Epithelial cell of esophagus (primary cell): ENCODE data around the gene OR6F1.
"Not testable (repeated sequence)": the region's sequence is repeated elsewhere in the genome, so short reads cannot be mapped to it uniquely, and the experiment has no call there.

Experiments
- DNase-seq: peaks from one replicate; pipeline ENCODE4 v3.0.0; 2010; ENCODE audit warnings: low read depth
- H3K4me3 ChIP-seq: 2 replicates; pipeline ENCODE4 v1.5.1; 2011; ENCODE audit warnings: mild to moderate bottlenecking, low read length, control low read depth
- TF ChIP-seq, protein P1 (sequence below): IDR thresholded peaks from 2 replicates; pipeline ENCODE4 v1.5.1; 2011; ENCODE audit warnings: low read depth, mild to moderate bottlenecking, low read length, control low read depth, inconsistent platforms; ENCODE audit not compliant: insufficient read depth; ENCODE audit errors: missing control alignments

OR6F1 gene

DNA sequence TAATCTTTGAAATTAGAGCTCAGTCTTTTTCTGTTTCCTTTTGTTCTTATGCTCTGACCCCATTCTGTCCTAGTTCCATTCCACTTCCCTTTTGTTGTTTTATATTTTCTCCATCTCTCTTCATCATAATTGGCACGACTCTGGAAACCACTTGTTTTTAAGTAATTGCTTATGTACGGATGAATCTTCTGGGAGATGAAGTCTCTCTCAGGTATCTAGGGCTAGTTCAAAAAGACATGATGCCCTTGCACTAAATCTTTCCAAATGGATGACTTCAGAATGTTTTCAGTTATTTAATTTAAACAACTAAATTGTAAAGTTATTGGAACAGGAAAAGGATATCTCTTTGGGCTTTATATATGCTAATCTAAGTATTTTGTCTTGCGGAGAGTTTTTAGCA, at the start of gene OR6F1:
OR6F1 (minus strand) TSS at position 101 of the 400 bp plus-strand sequence. CDS start 3,891 bp downstream, outside the sequence.
- no peak for DNase-seq
- TF ChIP-seq, protein P1, sequence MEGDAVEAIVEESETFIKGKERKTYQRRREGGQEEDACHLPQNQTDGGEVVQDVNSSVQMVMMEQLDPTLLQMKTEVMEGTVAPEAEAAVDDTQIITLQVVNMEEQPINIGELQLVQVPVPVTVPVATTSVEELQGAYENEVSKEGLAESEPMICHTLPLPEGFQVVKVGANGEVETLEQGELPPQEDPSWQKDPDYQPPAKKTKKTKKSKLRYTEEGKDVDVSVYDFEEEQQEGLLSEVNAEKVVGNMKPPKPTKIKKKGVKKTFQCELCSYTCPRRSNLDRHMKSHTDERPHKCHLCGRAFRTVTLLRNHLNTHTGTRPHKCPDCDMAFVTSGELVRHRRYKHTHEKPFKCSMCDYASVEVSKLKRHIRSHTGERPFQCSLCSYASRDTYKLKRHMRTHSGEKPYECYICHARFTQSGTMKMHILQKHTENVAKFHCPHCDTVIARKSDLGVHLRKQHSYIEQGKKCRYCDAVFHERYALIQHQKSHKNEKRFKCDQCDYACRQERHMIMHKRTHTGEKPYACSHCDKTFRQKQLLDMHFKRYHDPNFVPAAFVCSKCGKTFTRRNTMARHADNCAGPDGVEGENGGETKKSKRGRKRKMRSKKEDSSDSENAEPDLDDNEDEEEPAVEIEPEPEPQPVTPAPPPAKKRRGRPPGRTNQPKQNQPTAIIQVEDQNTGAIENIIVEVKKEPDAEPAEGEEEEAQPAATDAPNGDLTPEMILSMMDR, result no peak
- H3K4me3 ChIP-seq, result no peak within 1 kb of the TSS

DNA sequence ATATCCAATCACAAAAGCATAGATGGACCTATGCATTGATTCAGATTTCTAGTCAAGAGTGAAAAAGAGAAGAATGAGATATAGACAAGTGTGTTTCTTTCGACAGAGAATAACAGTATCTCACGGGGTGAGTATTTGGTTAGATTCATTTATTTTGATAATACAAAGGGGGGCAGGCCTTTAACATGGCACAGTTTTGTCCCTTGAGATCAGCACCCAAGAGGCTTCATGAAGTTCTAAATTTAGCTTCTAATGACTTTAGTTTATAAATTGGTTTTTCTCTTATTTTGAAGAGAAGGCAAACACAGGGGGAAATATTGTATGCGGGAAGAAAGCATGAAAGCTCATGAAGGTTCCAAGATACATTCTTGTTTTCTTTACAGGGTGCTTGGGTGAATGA, 44.0 kb upstream of the OR6F1 start, which contains the start of gene OR1C1:
OR1C1 (minus strand) TSS at position 101 of the 400 bp plus-strand sequence. CDS start 2,150 bp downstream, outside the sequence.
- DNase-seq, result no peak
- TF ChIP-seq, protein P1, result no peak
- no peak within 1 kb of the TSS for H3K4me3 ChIP-seq

DNA sequence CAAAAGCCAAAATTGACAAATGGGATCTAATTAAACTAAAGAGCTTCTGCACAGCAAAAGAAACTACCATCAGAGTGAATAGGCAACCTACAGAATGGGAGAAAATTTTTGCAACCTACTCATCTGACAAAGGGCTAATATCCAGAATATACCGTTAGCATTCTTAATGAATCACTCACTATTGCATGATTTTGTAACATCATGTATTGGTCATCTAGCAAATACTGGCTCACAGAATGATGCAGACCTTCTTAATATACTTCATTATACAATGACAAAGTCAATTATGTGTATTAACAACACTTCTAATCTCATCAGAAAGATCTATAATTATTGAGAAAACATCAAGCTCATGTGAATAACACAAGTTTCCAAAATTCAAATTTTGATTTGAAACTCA, 37.9 kb upstream of the OR6F1 start:
- H3K4me3 ChIP-seq, DNase-seq: not testable (repeated sequence)

DNA sequence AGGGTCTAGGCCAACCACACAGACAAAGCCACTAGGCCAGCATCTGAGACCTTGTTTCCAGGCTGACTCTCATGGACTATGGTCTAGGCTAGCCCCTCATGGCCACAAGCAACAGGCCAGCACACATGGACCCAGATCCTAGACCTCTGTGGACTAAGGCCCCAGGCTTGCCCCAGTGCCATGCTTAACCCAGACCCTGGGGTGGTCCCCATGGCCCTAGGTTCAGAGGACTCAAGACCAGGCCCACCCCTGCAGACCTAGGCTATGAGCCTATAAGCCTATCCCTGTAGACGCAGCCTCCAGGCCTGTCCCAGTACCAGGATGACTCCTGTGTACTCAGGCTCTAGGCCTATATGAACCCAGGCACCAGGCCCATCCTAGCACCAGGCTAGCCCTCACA, 33.4 kb upstream of the OR6F1 start:
- TF ChIP-seq, protein P1, result no peak
- no peak for DNase-seq
- H3K4me3 ChIP-seq, result no peak overlapping the region

DNA sequence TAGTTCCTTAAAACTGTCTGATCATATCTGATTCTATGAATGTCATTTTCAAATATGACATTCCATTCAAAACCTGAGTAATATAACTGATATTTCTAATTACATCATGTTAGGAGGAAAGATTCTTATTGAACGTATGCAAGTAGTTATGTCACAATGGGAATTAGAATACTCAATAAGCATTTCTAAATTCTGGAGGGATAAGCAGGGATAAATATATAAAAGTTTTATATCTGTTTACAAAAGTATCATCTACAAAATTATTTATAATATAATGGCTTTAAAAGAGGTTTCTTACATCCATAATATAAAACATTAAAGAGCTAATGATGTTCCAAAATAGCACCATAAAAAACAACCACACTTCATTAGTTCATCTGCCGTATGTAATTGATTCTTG, 31.6 kb upstream of the OR6F1 start, which contains the start of gene OR14A2:
OR14A2 (minus strand) TSS at position 101 of the 400 bp plus-strand sequence.
- no peak for DNase-seq
- H3K4me3 ChIP-seq, result no peak within 1 kb of the TSS

DNA sequence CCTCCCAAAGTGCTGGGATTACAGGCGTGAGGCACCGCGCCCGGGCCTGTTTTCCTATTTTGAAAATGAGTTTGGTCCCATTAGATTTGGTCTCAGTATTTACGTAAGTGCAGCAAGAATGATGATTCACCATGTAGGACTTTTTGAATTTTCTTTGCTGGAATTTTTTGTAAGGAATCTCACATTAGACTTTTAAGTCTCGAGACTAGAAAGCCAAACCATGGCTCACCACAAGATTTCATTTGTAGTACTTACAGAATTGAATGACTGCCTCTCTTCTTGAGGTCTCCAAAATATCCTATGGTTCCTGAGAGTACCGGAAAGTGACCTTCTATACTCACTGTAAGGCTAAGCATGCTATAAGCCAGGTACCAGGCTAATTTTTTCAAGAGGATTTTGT, 31.2 kb upstream of the OR6F1 start:
- DNase-seq, result no peak
- TF ChIP-seq, protein P1, result no peak
- no peak overlapping the region for H3K4me3 ChIP-seq

More for the DNA sequence above, 31.6 kb upstream of the OR6F1 start, which contains the start of gene OR14A2:
- TF ChIP-seq, protein P1, result no peak

DNA sequence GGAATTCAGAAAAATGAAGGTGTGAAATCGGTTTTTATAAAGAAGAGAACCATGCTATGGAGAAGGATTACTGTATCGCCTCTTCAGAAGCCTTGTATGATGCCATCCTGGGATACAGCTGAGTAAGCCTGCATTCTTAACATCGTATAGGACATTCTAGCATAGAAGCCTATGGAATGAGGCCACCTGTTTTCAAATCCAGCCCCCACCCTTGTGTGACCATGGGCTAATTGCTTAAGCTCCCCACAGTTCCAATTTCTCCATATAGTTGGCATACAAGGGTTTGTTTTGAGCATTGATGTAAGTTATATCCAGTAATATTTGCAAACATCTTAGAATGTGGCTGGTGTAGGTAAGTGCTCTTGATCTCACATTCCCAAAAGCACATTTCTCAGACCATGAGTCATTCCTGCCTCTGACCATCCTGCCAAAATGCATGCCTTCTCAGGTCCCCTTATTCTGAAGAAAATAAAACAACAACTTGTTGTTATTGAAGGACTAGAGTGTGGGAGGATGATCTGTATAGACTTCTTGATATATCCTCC, 30.0 kb upstream of the OR6F1 start:
- no peak overlapping the region for H3K4me3 ChIP-seq
- TF ChIP-seq, protein P1, result no peak
- no peak for DNase-seq

DNA sequence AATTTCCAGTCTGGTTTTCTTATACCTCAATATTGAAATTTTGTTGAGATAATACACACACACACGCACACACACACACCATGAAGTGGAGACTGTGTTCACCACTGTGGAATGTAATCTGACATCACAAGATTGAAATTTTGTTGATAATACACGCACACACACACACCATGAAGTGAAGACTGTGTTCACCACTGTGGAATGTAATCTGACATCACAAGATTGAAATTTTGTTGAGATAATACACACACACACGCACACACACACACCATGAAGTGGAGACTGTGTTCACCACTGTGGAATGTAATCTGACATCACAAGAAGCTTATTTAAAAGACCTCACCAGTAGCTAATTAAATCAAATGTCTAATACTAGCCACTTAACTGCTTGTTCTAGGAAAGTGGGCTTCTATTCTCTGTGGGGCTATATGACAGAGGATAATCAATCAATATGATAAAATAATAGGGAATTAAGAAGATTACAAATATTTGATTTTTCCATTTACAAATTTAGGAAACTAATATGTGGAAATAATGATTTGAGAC, 25.8 kb upstream of the OR6F1 start:
- not testable (repeated sequence) for H3K4me3 ChIP-seq
- DNase-seq, result peak; percentile 3
